Transverse colon (tissue), 4 donors: ENCODE measurements around the gene TMEM132C.

Source experiments
- CTCF ChIP-seq, 5 experiments: fragments of 200-600 bp in 3 of 5; fragments of 450-650 bp in 2 of 5; sonication (generic) in 3 of 5; IDR thresholded peaks; 1 replicate in 2 of 5; 2 replicates in 3 of 5; pipeline ENCODE4 v1.5.1; 2016 to 2017; ENCODE audit warnings: antibody characterized with exemption in 5 of 5, inconsistent platforms in 3 of 5, mild to moderate bottlenecking in 2 of 5, moderate library complexity in 1 of 5
- EP300 ChIP-seq: sonication (generic); formaldehyde crosslinking; IDR thresholded peaks from one replicate; pipeline ENCODE4 v1.6.1; 2017; ENCODE audit warnings: antibody characterized with exemption, low read depth
- POLR2A ChIP-seq: fragments of 450-650 bp; IDR thresholded peaks from one replicate; pipeline ENCODE4 v1.6.1; 2016; ENCODE audit warnings: antibody characterized with exemption, mild to moderate bottlenecking, moderate library complexity
- POLR2AphosphoS5 ChIP-seq, 3 donors: sonication (generic); formaldehyde crosslinking; IDR thresholded peaks; one replicate each; pipeline ENCODE4 v1.6.1; 2016; ENCODE audit warnings: antibody characterized with exemption in 3 of 3

GRCh38 chr12:128752386-128752785, 485.4 kb downstream of the TMEM132C start:
- no peak for TF ChIP-seq CTCF (IDR thresholded peaks at IDR 0.05)
- no peak for TF ChIP-seq POLR2AphosphoS5 (IDR thresholded peaks at IDR 0.05)
- TF ChIP-seq POLR2A, result no peak
- no peak for TF ChIP-seq EP300
